HL-60 (cell line): ENCODE data around the gene DNAH14.
"Not testable (repeated sequence)": the region's sequence is repeated elsewhere in the genome, so short reads cannot be mapped to it uniquely, and the experiment has no call there.

Experiments used
- DNase-seq, 2 experiments: peaks; one replicate each; pipeline ENCODE4 v3.0.0-alpha.2; 2010 to 2020; ENCODE audit warnings: low read depth in 1 of 2, low spot score in 1 of 2
- H3K27ac ChIP-seq: fragments of 250-450 bp; sonication (Bioruptor Pico); replicated peaks from 2 replicates; pipeline ENCODE4 v1.5.1; 2020; ENCODE audit warnings: mild to moderate bottlenecking, moderate library complexity
- H3K27me3 ChIP-seq: fragments of 250-450 bp; sonication (Bioruptor Pico); 2 replicates; pipeline ENCODE4 v1.5.1; 2021; ENCODE audit warnings: mild to moderate bottlenecking, moderate library complexity; ENCODE audit not compliant: insufficient read depth, poor library complexity, severe bottlenecking
- H3K4me3 ChIP-seq: replicated peaks from 2 replicates; pipeline ENCODE4 v1.5.1; 2011; ENCODE audit warnings: mild to moderate bottlenecking, control low read depth, low read length; ENCODE audit not compliant: insufficient read depth
- GABPA ChIP-seq: IDR thresholded peaks from 2 replicates; pipeline ENCODE4 v1.6.1; 2012; ENCODE audit warnings: low read depth
- POLR2AphosphoS5 ChIP-seq: IDR thresholded peaks from 2 replicates; pipeline ENCODE4 v1.6.1; 2012; ENCODE audit warnings: low read depth
- SPI1 ChIP-seq: IDR thresholded peaks from 2 replicates; pipeline ENCODE4 v1.6.1; 2012; ENCODE audit warnings: low read depth, mild to moderate bottlenecking, borderline replicate concordance
- TF ChIP-seq, protein P1 (sequence below): IDR thresholded peaks from 2 replicates; pipeline ENCODE4 v1.6.1; 2012; ENCODE audit warnings: low read depth; ENCODE audit not compliant: insufficient replicate concordance
- TF ChIP-seq, protein P2 (sequence below): IDR thresholded peaks from one replicate; pipeline ENCODE4 v1.5.1; 2011; ENCODE audit warnings: low read length, control low read depth, inconsistent platforms; ENCODE audit not compliant: insufficient read depth

Gene DNAH14

DNA sequence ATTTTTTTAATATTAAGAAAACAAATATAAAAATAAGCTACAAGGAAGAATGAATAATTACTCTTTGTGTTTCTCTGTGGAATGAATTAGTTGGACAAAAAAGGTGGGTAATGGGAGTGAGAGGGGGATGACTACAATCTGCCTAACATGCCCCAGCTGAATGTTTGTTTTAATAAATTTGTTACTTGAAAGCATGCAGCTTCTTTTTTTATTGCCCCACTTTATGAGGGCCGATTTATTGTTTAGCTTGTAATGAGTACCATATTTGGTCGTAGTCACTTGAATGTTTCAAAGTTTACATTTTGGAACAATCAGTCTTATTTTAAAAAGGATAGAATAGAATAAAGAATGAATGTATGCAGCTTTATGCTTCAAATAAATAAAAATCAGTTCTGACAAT, 301.0 kb downstream of the DNAH14 start:
- Histone ChIP-seq H3K4me3 (no peak overlapping the region), H3K27me3 (no peaks in the 10 kb centered on the region), H3K27ac (no peak overlapping the region)
- TF ChIP-seq POLR2AphosphoS5 (no peak), GABPA (no peak), SPI1 (no peak)
- TF ChIP-seq, protein P1, sequence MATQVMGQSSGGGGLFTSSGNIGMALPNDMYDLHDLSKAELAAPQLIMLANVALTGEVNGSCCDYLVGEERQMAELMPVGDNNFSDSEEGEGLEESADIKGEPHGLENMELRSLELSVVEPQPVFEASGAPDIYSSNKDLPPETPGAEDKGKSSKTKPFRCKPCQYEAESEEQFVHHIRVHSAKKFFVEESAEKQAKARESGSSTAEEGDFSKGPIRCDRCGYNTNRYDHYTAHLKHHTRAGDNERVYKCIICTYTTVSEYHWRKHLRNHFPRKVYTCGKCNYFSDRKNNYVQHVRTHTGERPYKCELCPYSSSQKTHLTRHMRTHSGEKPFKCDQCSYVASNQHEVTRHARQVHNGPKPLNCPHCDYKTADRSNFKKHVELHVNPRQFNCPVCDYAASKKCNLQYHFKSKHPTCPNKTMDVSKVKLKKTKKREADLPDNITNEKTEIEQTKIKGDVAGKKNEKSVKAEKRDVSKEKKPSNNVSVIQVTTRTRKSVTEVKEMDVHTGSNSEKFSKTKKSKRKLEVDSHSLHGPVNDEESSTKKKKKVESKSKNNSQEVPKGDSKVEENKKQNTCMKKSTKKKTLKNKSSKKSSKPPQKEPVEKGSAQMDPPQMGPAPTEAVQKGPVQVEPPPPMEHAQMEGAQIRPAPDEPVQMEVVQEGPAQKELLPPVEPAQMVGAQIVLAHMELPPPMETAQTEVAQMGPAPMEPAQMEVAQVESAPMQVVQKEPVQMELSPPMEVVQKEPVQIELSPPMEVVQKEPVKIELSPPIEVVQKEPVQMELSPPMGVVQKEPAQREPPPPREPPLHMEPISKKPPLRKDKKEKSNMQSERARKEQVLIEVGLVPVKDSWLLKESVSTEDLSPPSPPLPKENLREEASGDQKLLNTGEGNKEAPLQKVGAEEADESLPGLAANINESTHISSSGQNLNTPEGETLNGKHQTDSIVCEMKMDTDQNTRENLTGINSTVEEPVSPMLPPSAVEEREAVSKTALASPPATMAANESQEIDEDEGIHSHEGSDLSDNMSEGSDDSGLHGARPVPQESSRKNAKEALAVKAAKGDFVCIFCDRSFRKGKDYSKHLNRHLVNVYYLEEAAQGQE = no peak
- TF ChIP-seq, protein P2, sequence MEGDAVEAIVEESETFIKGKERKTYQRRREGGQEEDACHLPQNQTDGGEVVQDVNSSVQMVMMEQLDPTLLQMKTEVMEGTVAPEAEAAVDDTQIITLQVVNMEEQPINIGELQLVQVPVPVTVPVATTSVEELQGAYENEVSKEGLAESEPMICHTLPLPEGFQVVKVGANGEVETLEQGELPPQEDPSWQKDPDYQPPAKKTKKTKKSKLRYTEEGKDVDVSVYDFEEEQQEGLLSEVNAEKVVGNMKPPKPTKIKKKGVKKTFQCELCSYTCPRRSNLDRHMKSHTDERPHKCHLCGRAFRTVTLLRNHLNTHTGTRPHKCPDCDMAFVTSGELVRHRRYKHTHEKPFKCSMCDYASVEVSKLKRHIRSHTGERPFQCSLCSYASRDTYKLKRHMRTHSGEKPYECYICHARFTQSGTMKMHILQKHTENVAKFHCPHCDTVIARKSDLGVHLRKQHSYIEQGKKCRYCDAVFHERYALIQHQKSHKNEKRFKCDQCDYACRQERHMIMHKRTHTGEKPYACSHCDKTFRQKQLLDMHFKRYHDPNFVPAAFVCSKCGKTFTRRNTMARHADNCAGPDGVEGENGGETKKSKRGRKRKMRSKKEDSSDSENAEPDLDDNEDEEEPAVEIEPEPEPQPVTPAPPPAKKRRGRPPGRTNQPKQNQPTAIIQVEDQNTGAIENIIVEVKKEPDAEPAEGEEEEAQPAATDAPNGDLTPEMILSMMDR = no peak
- DNase-seq = no peak

DNA sequence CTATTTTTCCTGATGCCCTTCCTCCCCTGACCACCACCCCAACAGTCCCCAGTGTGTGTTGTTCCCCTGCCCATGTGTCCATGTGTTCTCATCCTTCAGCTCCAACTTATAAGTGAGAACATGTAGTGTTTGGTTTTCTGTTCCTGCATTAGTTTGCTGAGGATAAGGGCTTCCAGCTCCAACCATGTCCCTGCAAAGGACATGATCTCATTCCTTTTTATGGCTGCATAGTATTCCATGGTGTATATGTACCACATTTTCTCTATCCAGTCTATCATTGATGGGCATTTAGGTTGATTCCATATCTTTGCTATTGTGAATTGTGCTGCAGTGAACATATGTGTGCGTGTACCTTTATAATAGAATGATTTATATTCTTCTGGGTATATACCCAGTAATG, 303.5 kb downstream of the DNAH14 start:
- not testable (repeated sequence) for DNase-seq, H3K4me3 ChIP-seq, H3K27ac ChIP-seq, H3K27me3 ChIP-seq

DNA sequence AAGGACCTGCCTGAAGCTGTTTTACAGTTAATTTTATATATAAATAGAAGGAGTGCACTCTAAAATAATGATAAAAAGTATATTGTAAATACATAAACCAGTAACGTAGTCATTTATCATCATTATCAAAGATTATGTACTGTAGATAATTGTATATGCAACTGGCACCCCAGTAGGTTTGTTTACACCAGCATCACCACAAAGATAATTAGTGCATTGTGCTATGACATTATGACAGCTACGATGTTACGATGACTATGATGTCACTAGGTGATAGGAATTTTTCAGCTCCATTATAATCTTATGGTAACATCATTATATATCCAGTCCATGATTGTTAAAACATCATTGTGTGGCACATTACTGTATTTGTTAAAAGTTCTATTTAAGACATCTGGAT, 313.1 kb downstream of the DNAH14 start:
- DNase-seq = no peak
- no peak overlapping the region for H3K4me3 ChIP-seq
- H3K27ac ChIP-seq = no peak overlapping the region
- no peaks in the 10 kb centered on the region for H3K27me3 ChIP-seq
- TF ChIP-seq, protein P1 = no peak
- no peak for TF ChIP-seq SPI1
- TF ChIP-seq, protein P2 = no peak
- TF ChIP-seq GABPA = no peak
- TF ChIP-seq POLR2AphosphoS5 = no peak

DNA sequence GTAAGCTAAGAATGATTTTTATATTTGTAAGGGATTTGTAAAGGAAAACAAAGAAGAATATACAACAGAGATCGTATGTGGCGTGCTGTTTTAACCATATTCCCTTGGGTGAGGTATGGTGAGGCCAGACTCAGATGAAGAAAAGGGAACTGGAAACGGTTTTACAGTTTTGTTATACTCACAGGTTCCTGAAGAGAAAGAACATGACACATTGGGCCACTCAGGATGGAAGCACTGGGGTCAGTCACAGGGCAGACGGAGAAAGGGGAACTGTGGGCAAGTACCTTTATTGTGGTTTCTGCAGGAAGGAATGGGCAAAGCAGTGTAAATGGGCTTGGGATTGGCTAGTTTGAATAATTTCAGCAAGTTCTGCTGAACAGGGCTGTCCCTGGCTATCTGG, 321.0 kb downstream of the DNAH14 start:
- Histone ChIP-seq H3K4me3 (no peak overlapping the region), H3K27me3 (no peaks in the 10 kb centered on the region), H3K27ac (peak overlapping the region; percentile 64)
- TF ChIP-seq GABPA = no peak
- TF ChIP-seq, protein P2 = no peak
- peak; percentile 99 for TF ChIP-seq SPI1
- TF ChIP-seq, protein P1 = no peak
- peak; percentile 86 for TF ChIP-seq POLR2AphosphoS5
- peak; percentile 43 to 95 for DNase-seq
